Neural cell (in vitro differentiated cells): ENCODE measurements around the gene MYPOP. TPM values are rescaled to one million over a fixed set of nuclear protein-coding genes. Genes with fewer than 3 reads are reported as not detected.

Source experiments
- H2AFZ ChIP-seq: fragments of 200-600, 300-800 bp; sonication (generic), shearing (Covaris generic); 2 replicates; pipeline ENCODE4 v1.6.0; 2014; ENCODE audit warnings: low read depth, mild to moderate bottlenecking, antibody characterized with exemption, low read length, moderate library complexity
- H3F3A ChIP-seq: fragments of 200-600 bp; shearing (Covaris generic); 2 replicates; pipeline ENCODE4 v1.6.1; 2016; ENCODE audit warnings: mild to moderate bottlenecking, moderate library complexity, mixed read lengths, antibody characterized with exemption, low read length; ENCODE audit not compliant: insufficient read depth, poor library complexity, severe bottlenecking
- H3K27ac ChIP-seq: fragments of 200-600, 300-800 bp; sonication (generic), shearing (Covaris generic); 2 replicates; pipeline ENCODE4 v1.5.1; 2014; ENCODE audit warnings: mild to moderate bottlenecking, low read length, moderate library complexity
- H3K27me3 ChIP-seq: fragments of 300-800, 200-600 bp; sonication (generic), shearing (Covaris generic); 2 replicates; pipeline ENCODE4 v1.6.0; 2014; ENCODE audit warnings: mild to moderate bottlenecking, low read depth, low read length, moderate library complexity; ENCODE audit not compliant: insufficient read depth
- H3K36me3 ChIP-seq: fragments of 300-800, 200-600 bp; sonication (generic), shearing (Covaris generic); 2 replicates; pipeline ENCODE4 v1.5.1; 2014; ENCODE audit warnings: mild to moderate bottlenecking, antibody characterized with exemption, low read length, moderate library complexity; ENCODE audit not compliant: insufficient read depth
- H3K4me2 ChIP-seq: fragments of 300-800, 200-600 bp; sonication (generic), shearing (Covaris generic); 2 replicates; pipeline ENCODE4 v1.6.0; 2014; ENCODE audit warnings: mild to moderate bottlenecking, low read length
- H3K4me3 ChIP-seq: fragments of 300-800, 200-600 bp; sonication (generic), shearing (Covaris generic); 2 replicates; pipeline ENCODE4 v1.5.1; 2014; ENCODE audit warnings: mild to moderate bottlenecking, low read length, moderate library complexity
- H3K79me2 ChIP-seq: fragments of 200-600 bp; shearing (Covaris generic); replicated peaks from 2 replicates; pipeline ENCODE4 v1.6.0; 2014; ENCODE audit warnings: mild to moderate bottlenecking, low read length, moderate library complexity; ENCODE audit not compliant: insufficient read depth
- H3K9ac ChIP-seq: fragments of 300-800, 200-600 bp; sonication (generic), shearing (Covaris generic); 2 replicates; pipeline ENCODE4 v1.6.1; 2016; ENCODE audit warnings: mild to moderate bottlenecking, low read length, mixed read lengths
- H3K9me2 ChIP-seq: fragments of 200-600 bp; shearing (Covaris generic); 2 replicates; pipeline ENCODE4 v1.6.1; 2016; ENCODE audit warnings: mild to moderate bottlenecking, low read length, mixed read lengths; ENCODE audit not compliant: insufficient read depth
- H3K9me3 ChIP-seq: fragments of 200-600, 300-800 bp; sonication (generic), shearing (Covaris generic); 2 replicates; pipeline ENCODE4 v1.6.1; 2016; ENCODE audit warnings: mild to moderate bottlenecking, mixed run types, low read length, moderate library complexity, mixed read lengths
- H4K20me1 ChIP-seq: fragments of 200-600 bp; shearing (Covaris generic); 2 replicates; pipeline ENCODE4 v1.6.1; 2016; ENCODE audit warnings: mild to moderate bottlenecking, mixed run types; ENCODE audit not compliant: insufficient read depth
- EP300 ChIP-seq: fragments of 450-650 bp; conservative IDR thresholded peaks from 2 replicates; pipeline ENCODE4 v1.6.1; 2014; ENCODE audit warnings: antibody characterized with exemption, mild to moderate bottlenecking, moderate library complexity; ENCODE audit not compliant: poor library complexity, severe bottlenecking
- EZH2 ChIP-seq: fragments of 200-600, 300-800 bp; shearing (Covaris generic), sonication (generic); IDR thresholded peaks from 2 replicates; pipeline ENCODE4 v1.6.1; 2014; ENCODE audit warnings: antibody characterized with exemption, low read length, borderline replicate concordance, mild to moderate bottlenecking; ENCODE audit not compliant: insufficient read depth, poor library complexity, severe bottlenecking
- MXI1 ChIP-seq: fragments of 450-650 bp; conservative IDR thresholded peaks from 2 replicates; pipeline ENCODE4 v1.6.1; 2014; ENCODE audit warnings: antibody characterized with exemption, mild to moderate bottlenecking; ENCODE audit not compliant: poor library complexity, severe bottlenecking
- POLR2AphosphoS5 ChIP-seq: IDR thresholded peaks from 2 replicates; pipeline ENCODE4 v1.6.1; 2012
- RAD21 ChIP-seq: fragments of 450-650 bp; conservative IDR thresholded peaks from 2 replicates; pipeline ENCODE4 v1.6.1; 2014; ENCODE audit warnings: antibody characterized with exemption, mild to moderate bottlenecking, moderate library complexity
- SMC3 ChIP-seq: fragments of 450-650 bp; conservative IDR thresholded peaks from 2 replicates; pipeline ENCODE4 v1.6.1; 2014; ENCODE audit warnings: antibody characterized with exemption, mild to moderate bottlenecking, moderate library complexity; ENCODE audit not compliant: poor library complexity
- TAF1 ChIP-seq: IDR thresholded peaks from 2 replicates; pipeline ENCODE4 v1.6.1; 2012; ENCODE audit warnings: low read depth
- polyA plus RNA-seq: library from polyadenylated mRNA; depleted of rRNA; stranded (reverse); fragments of >200 nt; gene quantifications from 2 replicates; pipeline ENCODE4 v1.2.3, GENCODE V29; 2014
- TF ChIP-seq, protein P1 (sequence below): IDR thresholded peaks from 2 replicates; pipeline ENCODE4 v1.6.1; 2012; ENCODE audit warnings: borderline replicate concordance
- TF ChIP-seq, protein P2 (sequence below): fragments of 450-650 bp; IDR thresholded peaks from 2 replicates; pipeline ENCODE4 v1.5.1; 2014; ENCODE audit warnings: antibody characterized with exemption, mild to moderate bottlenecking, moderate library complexity; ENCODE audit not compliant: poor library complexity, severe bottlenecking

MYPOP gene
- polyA plus RNA-seq, 1 donor from 2014 or later, result 0.90 TPM

DNA sequence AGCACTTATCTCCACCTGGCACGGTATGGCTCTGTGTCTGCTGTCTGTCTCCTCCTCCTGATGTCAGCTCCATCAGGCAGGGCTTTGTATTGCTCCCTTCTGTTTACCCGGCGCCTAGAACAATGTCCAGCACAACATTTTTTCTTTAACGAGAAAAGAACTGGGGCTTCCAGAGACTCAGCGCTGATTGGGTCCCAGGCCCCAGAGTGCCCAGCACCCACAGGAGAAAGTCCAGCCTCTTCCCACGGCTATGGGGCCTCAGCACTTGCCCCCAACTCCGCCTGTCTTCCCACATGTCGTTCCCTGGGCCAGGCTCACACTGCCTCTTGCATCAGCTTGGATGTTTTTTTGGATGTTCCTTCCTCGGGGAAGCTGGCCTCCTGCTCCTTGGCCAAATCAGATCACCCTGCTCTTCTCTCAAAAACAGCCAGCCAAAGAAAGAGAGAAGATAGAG is 6.9 kb downstream of the MYPOP start:
- no peaks in the 10 kb centered on the region for H3F3A ChIP-seq
- no peaks in the 10 kb centered on the region for H3K27me3 ChIP-seq
- no peak overlapping the region for H3K27ac ChIP-seq
- no peak overlapping the region for H3K4me3 ChIP-seq
- H3K79me2 ChIP-seq, result no peaks in the 10 kb centered on the region
- H3K4me2 ChIP-seq, result no peak overlapping the region
- no peak overlapping the region for H2AFZ ChIP-seq
- no peaks in the 10 kb centered on the region for H3K36me3 ChIP-seq
- H3K9me2 ChIP-seq, result no peaks in the 10 kb centered on the region
- H3K9me3 ChIP-seq, result no peaks in the 10 kb centered on the region
- H3K9ac ChIP-seq, result no peak overlapping the region
- no peaks in the 10 kb centered on the region for H4K20me1 ChIP-seq
- TF ChIP-seq, protein P1, sequence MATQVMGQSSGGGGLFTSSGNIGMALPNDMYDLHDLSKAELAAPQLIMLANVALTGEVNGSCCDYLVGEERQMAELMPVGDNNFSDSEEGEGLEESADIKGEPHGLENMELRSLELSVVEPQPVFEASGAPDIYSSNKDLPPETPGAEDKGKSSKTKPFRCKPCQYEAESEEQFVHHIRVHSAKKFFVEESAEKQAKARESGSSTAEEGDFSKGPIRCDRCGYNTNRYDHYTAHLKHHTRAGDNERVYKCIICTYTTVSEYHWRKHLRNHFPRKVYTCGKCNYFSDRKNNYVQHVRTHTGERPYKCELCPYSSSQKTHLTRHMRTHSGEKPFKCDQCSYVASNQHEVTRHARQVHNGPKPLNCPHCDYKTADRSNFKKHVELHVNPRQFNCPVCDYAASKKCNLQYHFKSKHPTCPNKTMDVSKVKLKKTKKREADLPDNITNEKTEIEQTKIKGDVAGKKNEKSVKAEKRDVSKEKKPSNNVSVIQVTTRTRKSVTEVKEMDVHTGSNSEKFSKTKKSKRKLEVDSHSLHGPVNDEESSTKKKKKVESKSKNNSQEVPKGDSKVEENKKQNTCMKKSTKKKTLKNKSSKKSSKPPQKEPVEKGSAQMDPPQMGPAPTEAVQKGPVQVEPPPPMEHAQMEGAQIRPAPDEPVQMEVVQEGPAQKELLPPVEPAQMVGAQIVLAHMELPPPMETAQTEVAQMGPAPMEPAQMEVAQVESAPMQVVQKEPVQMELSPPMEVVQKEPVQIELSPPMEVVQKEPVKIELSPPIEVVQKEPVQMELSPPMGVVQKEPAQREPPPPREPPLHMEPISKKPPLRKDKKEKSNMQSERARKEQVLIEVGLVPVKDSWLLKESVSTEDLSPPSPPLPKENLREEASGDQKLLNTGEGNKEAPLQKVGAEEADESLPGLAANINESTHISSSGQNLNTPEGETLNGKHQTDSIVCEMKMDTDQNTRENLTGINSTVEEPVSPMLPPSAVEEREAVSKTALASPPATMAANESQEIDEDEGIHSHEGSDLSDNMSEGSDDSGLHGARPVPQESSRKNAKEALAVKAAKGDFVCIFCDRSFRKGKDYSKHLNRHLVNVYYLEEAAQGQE, result no peak
- no peak for TF ChIP-seq EP300

DNA sequence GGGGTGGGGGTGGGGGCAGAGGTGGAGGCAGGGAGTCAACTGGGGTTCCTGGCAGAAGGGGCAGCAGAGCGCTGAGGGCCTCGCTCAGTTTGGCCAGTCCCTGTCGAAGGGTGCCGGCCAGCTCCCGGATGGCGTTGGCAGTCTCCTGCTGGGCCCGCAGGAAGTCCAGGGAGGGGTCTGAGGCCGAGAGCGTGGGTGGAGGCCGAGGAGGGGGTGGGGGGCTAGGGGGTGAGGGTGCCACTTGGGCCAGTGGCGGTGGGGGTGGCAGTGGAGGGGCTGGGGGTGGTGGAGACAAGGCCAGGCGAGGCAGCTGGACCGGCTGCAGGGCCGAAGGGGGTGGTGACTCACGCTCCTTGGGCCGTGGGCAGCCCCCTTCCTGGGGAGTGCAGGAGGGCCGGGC is 11.5 kb downstream of the MYPOP start:
- Histone ChIP-seq H3F3A (no peaks in the 10 kb centered on the region), H3K4me2 (no peak overlapping the region), H3K27ac (no peak overlapping the region), H3K9me3 (no peaks in the 10 kb centered on the region), H4K20me1 (no peaks in the 10 kb centered on the region), H3K79me2 (no peaks in the 10 kb centered on the region), H3K9ac (no peak overlapping the region), H3K36me3 (no peaks in the 10 kb centered on the region), H3K4me3 (no peak overlapping the region), H3K9me2 (no peaks in the 10 kb centered on the region), H2AFZ (no peak overlapping the region), H3K27me3 (no peaks in the 10 kb centered on the region)
- TF ChIP-seq SMC3, result no peak
- no peak for TF ChIP-seq POLR2AphosphoS5
- TF ChIP-seq, protein P2, sequence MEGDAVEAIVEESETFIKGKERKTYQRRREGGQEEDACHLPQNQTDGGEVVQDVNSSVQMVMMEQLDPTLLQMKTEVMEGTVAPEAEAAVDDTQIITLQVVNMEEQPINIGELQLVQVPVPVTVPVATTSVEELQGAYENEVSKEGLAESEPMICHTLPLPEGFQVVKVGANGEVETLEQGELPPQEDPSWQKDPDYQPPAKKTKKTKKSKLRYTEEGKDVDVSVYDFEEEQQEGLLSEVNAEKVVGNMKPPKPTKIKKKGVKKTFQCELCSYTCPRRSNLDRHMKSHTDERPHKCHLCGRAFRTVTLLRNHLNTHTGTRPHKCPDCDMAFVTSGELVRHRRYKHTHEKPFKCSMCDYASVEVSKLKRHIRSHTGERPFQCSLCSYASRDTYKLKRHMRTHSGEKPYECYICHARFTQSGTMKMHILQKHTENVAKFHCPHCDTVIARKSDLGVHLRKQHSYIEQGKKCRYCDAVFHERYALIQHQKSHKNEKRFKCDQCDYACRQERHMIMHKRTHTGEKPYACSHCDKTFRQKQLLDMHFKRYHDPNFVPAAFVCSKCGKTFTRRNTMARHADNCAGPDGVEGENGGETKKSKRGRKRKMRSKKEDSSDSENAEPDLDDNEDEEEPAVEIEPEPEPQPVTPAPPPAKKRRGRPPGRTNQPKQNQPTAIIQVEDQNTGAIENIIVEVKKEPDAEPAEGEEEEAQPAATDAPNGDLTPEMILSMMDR, result no peak
- TF ChIP-seq, protein P1, result no peak
- no peak for TF ChIP-seq MXI1
- no peak for TF ChIP-seq EZH2
- no peak for TF ChIP-seq TAF1
- TF ChIP-seq RAD21, result no peak
- TF ChIP-seq EP300, result no peak
